ENCODE results near the gene PTGES2. TPM values are rescaled to one million over a fixed set of nuclear protein-coding genes. Genes with fewer than 3 reads are reported as not detected.

Gene PTGES2
- total RNA-seq, 4 donors from 2014 or later = 54.2 to 118 (median 83.0) TPM

DNA sequence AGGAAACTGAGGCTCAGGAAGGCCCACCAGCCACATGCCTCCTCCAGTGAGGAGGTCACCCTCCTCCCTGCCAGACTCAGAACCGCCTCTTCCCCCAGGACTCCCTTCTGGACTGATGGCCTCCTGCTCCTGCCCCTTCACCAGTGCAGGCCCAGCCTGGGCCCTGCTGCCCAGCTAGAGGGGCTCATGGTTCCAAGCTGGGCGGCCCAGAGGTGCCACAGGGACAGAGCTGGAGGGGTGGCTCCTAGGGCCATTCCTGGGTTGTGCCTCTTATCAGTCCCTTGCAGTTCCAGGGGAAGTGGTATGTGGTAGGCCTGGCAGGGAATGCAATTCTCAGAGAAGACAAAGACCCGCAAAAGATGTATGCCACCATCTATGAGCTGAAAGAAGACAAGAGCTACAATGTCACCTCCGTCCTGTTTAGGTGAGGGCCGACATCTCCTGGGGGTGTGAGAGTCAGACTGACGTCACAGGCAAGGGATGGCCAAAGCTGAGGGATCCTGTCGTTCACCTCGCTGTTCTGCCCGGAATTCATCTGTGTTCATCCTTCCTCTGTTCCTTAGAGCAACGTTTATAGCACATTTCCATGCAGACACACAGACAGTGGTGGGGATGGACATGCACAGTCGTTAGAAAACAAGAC is 22.5 kb upstream of the PTGES2 start:
- TF ChIP-seq, protein P1, sequence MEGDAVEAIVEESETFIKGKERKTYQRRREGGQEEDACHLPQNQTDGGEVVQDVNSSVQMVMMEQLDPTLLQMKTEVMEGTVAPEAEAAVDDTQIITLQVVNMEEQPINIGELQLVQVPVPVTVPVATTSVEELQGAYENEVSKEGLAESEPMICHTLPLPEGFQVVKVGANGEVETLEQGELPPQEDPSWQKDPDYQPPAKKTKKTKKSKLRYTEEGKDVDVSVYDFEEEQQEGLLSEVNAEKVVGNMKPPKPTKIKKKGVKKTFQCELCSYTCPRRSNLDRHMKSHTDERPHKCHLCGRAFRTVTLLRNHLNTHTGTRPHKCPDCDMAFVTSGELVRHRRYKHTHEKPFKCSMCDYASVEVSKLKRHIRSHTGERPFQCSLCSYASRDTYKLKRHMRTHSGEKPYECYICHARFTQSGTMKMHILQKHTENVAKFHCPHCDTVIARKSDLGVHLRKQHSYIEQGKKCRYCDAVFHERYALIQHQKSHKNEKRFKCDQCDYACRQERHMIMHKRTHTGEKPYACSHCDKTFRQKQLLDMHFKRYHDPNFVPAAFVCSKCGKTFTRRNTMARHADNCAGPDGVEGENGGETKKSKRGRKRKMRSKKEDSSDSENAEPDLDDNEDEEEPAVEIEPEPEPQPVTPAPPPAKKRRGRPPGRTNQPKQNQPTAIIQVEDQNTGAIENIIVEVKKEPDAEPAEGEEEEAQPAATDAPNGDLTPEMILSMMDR (IDR thresholded peaks at IDR 0.05) = no peak
- TF ChIP-seq POLR2A (IDR thresholded peaks at IDR 0.05) = no peak
- Histone ChIP-seq H3K36me3 (no peaks in the 10 kb centered on the region), H3K4me1 (peaks cover 29 to 61% (median 37%) of the 10 kb centered on the region in 3 donors), H3K27ac (peak overlapping the region; percentile 69 to 84 (median 74)), H3K9me3 (no peaks in the 10 kb centered on the region), H3K4me3 (peak overlapping the region; percentile 5 to 36 (median 22)), H3K27me3 (no peaks in the 10 kb centered on the region)
- intact Hi-C loops (cut with DNase I) = no loop called here
- DNase-seq = no peak
- WGBS, 2 donors = 61 to 73% methylated on average over 7 to 9 of the region's 11 CpGs

DNA sequence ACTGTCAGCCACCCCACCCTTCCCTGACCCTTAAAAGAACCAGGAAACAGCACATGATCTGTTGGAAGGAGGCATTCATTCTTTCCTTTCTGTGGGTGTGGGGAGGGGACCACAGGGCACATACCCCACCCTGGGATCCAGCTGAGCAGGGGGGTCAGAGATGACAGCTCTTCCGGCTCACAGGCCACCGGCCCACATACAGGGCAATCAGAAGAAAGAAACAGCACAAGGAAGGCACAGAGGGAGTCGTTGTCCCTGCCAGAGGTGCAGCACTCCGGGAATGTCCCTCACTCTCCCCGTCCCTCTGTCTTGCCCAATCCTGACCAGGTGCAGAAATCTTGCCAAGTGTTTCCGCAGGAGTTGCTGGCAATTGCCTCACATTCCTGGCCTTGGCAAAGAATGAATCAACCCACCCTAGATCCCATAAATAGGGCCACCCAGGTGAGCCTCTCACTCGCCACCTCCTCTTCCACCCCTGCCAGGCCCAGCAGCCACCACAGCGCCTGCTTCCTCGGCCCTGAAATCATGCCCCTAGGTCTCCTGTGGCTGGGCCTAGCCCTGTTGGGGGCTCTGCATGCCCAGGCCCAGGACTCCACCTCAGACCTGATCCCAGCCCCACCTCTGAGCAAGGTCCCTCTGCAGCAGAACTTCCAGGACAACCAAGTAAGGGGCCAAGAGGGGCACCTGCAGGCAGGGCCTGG is 21.6 kb upstream of the PTGES2 start, which contains the start of gene LCN2:
TSS of gene LCN2 (plus strand) at position 453 of the 701 bp plus-strand sequence. CDS start at position 526, 73 bp downstream.
- Histone ChIP-seq H3K4me1 (peaks cover 37 to 70% (median 40%) of the 10 kb centered on the region in 3 donors), H3K4me3 (peak within 1 kb of the TSS; percentile 5 to 38 (median 22)), H3K36me3 (no peaks in the 10 kb centered on the region), H3K27me3 (no peaks in the 10 kb centered on the region), H3K9me3 (no peaks in the 10 kb centered on the region), H3K27ac (peak within 1 kb of the TSS; percentile 69 to 84 (median 74))
- no peak for DNase-seq
- WGBS, 2 donors = 12 to 53% methylated on average over 7 to 9 of the region's 9 CpGs
- intact Hi-C loops (cut with DNase I) = no loop called here
- TF ChIP-seq, protein P1 (IDR thresholded peaks at IDR 0.05) = no peak
- peak in 1 of 4 donors; percentile 34 for TF ChIP-seq POLR2A (IDR thresholded peaks at IDR 0.05)

DNA sequence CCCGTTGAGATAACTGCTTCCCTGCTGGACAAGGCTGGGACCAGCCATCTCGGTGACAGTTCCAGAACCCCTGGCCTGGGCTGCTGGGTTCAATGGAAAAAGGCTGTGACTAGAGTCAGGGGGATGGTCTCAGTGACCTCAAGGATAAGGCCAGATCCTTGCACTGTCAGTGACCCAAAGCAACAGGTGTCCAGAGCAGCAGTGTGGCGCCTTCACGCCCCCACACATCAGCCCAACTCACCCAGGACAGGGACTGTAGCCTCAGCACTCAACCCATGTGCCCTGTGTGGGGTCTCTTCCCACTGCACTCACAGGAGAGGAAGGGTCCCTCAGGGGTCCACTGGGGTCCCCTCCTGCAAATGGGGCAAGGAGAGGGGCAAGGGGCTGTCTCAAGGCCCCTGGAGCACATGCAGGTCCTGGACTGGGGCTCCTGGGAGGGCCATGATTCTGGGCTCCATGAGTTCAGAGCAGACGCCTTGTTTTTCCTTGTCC is 21.0 kb upstream of the PTGES2 start:
- no peak overlapping the region for H3K4me3 ChIP-seq
- H3K4me1 ChIP-seq = peaks cover 40 to 76% (median 43%) of the 10 kb centered on the region in 3 donors
- H3K36me3 ChIP-seq = no peaks in the 10 kb centered on the region
- TF ChIP-seq POLR2A (IDR thresholded peaks at IDR 0.05) = no peak
- TF ChIP-seq, protein P1 (IDR thresholded peaks at IDR 0.05) = no peak
- H3K27me3 ChIP-seq = no peaks in the 10 kb centered on the region
- H3K27ac ChIP-seq = peak overlapping the region; percentile 69 to 84 (median 74)
- H3K9me3 ChIP-seq = no peaks in the 10 kb centered on the region
- intact Hi-C loops (cut with DNase I) = no loop called here
- DNase-seq = no peak
- WGBS, 2 donors = 60 to 100% methylated on average over 1 to 2 of the region's 5 CpGs

DNA sequence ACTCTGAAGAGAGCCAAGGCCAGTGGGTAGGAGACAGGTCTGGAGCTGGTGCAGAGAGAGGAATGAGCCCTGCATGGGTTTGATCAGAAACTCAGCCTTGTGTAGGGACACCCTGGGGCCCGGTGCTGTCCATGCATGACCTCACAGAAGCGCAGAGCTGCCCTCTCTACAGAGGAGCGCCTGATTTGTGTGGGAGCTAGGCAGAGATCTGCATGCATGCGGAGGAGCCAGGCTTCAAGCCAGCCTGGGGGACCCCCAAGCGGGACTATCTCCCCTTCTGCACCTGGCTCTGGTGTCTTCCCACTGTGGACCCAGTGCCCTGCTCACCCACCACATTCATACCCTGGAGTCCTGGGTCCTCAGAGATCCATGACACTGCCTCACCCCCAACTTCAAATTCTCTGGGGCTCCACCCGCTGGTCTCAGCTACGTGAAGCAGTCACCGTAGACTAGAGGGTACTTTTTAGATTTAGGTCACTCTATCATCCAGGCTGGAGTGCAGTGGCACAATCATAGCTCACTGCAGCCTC is 19.1 kb upstream of the PTGES2 start:
- Histone ChIP-seq H3K4me3 (no peak overlapping the region), H3K9me3 (no peaks in the 10 kb centered on the region), H3K36me3 (no peaks in the 10 kb centered on the region), H3K27me3 (no peaks in the 10 kb centered on the region), H3K27ac (peak overlapping the region; percentile 78 to 87 (median 82)), H3K4me1 (peaks cover 42 to 80% (median 44%) of the 10 kb centered on the region in 3 donors)
- WGBS, 2 donors = 83 to 95% methylated on average over 6 of the region's 8 CpGs
- TF ChIP-seq, protein P1 (IDR thresholded peaks at IDR 0.05) = no peak
- no peak for TF ChIP-seq POLR2A (IDR thresholded peaks at IDR 0.05)
- intact Hi-C loops (cut with DNase I) = no loop called here
- no peak for DNase-seq

DNA sequence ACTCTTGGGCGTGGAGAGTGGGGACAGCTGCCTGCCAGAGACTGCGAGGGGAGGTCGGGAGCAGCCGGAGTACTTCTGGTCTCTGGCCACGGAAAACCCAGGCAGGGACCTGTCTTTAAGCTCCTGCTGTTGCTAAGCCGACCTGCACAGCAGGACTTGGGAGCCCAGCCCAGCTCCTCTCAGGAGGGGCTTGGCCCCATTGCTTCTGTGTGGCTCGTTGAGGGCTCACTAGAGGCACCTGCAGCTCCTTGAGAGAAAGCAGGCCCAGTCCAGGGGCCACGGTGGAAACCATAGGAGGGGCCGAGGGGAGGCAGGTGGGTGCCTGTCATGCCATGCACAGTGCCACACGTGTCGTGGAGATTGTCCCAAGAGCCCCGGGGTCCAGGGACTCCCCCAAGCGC is 18.4 kb upstream of the PTGES2 start:
- Histone ChIP-seq H3K27me3 (no peaks in the 10 kb centered on the region), H3K4me1 (peaks cover 42 to 78% (median 44%) of the 10 kb centered on the region in 3 donors), H3K36me3 (no peaks in the 10 kb centered on the region), H3K9me3 (no peaks in the 10 kb centered on the region), H3K4me3 (no peak overlapping the region), H3K27ac (peak overlapping the region; percentile 78 to 87 (median 82))
- intact Hi-C loops (cut with DNase I) = no loop called here
- 23 to 75% methylated on average over 4 of the region's 13 CpGs for WGBS, 2 donors
- no peak for TF ChIP-seq POLR2A (IDR thresholded peaks at IDR 0.05)
- TF ChIP-seq, protein P1 (IDR thresholded peaks at IDR 0.05) = no peak
- DNase-seq = no peak
